Lung (tissue), 12 donors: ENCODE results near the gene GTF2F2. TPM values are rescaled to one million over a fixed set of nuclear protein-coding genes. Genes with fewer than 3 reads are reported as not detected.
A peak's percentile ranks its signal among the peaks of the same experiment; 100 is the strongest.

ENCODE experiments used
- ATAC-seq: fragments of 200-7000 bp; cut with Tn5 transposase; one replicate; pipeline ENCODE4 v1.9.1; 2020; ENCODE audit warnings: moderate number of reproducible peaks; ENCODE audit not compliant: insufficient read depth, low FRiP score
- DNase-seq, 3 donors: peaks; one replicate each; pipeline ENCODE4 v3.0.0-alpha.2; 2013 to 2017
- H3K27ac ChIP-seq, 2 donors: one replicate each; pipeline ENCODE4 v1.5.1; 2013; ENCODE audit warnings: mild to moderate bottlenecking in 2 of 2, moderate library complexity in 2 of 2, control low read depth in 1 of 2, inconsistent platforms in 1 of 2, low read depth in 1 of 2, low read length in 1 of 2
- H3K27me3 ChIP-seq, 3 donors: one replicate each; pipeline ENCODE4 v1.5.1; 2013; ENCODE audit warnings: low read length in 2 of 3; ENCODE audit not compliant: control insufficient read depth in 3 of 3, insufficient read depth in 3 of 3
- H3K36me3 ChIP-seq, 4 donors: one replicate each; pipeline ENCODE4 v1.5.1; 2013; ENCODE audit warnings: low read length in 4 of 4, mild to moderate bottlenecking in 1 of 4, moderate library complexity in 1 of 4; ENCODE audit not compliant: control insufficient read depth in 4 of 4, insufficient read depth in 4 of 4
- H3K4me1 ChIP-seq, 5 donors: one replicate each; pipeline ENCODE4 v1.5.1; 2013; ENCODE audit warnings: low read length in 5 of 5, mild to moderate bottlenecking in 2 of 5, moderate library complexity in 1 of 5; ENCODE audit not compliant: control insufficient read depth in 5 of 5, insufficient read depth in 5 of 5
- H3K4me3 ChIP-seq: one replicate; pipeline ENCODE4 v1.5.1; 2013; ENCODE audit warnings: mild to moderate bottlenecking, control low read depth, moderate library complexity
- H3K9ac ChIP-seq, 2 donors: one replicate each; pipeline ENCODE4 v1.5.1; 2013; ENCODE audit warnings: low read length in 2 of 2, control low read depth in 1 of 2; ENCODE audit not compliant: insufficient read depth in 1 of 2
- H3K9me3 ChIP-seq, 4 donors: one replicate each; pipeline ENCODE4 v1.5.1; 2013; ENCODE audit warnings: low read length in 3 of 4, mild to moderate bottlenecking in 1 of 4, moderate library complexity in 1 of 4; ENCODE audit not compliant: control insufficient read depth in 4 of 4, insufficient read depth in 3 of 4
- WGBS, 2 donors: extraction: QIAGEN DNeasy Blood & Tissue Kit; methylation state at CpG; one replicate each; pipeline ENCODE4 v1.1.7; 2013; 5-methylcytosine and 5-hydroxymethylcytosine counted together
- polyA plus RNA-seq, 2 donors: library from polyadenylated mRNA; stranded (reverse); fragments of 200-250 nt; gene quantifications; one replicate each; pipeline ENCODE4 v1.2.1, GENCODE V29; 2013
- total RNA-seq, 2 donors: library from RNA; depleted of rRNA in 1 of 2; stranded (reverse); fragments of >200 nt in 1 of 2; gene quantifications; one replicate each; pipeline ENCODE4 v1.2.1, GENCODE V29; 2014 to 2021
- TF ChIP-seq, protein P1 (sequence below): IDR thresholded peaks from 2 replicates; pipeline ENCODE4 v1.5.1; 2012; ENCODE audit warnings: mild to moderate bottlenecking; ENCODE audit errors: control extremely low read depth, extremely low read depth
- donor health status: control.
- donor health status: control.
- donor health status: Bipolar disorder and iron deficiency.
- donor health status: healthy.
- donor health status: DM: yes; HTN: yes; CAD: no.

GTF2F2 gene
- total and polyA plus RNA-seq, 4 donors = 13.7 to 21.3 (median 14.3) TPM

DNA sequence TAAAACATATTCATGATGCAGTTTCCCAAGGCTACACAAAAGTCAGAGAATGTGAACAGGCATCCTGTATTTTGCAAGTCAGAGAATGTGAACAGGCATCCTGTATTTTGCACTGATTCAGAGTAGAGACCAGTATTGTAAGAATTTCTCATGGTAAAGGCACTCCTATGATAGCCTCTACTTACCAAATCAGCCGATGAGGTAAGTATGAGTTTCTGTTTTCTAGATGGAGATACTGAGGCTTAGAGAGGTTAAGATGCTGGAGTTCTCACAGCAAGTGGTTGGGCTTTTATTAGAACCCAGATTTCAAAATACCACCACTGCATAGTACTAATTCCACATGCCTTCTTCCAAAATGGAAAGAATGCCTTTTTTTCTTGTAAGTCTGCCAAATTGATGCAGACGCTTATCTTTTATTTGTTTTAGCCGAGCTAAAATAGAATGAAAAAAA, 208.4 kb downstream of the GTF2F2 start:
- ATAC-seq (no peak), DNase-seq (peak in 2 of 3 donors; percentile 77 to 81)
- peaks cover 0 to 28% (median 13%) of the 10 kb centered on the region in 5 donors for H3K4me1 ChIP-seq
- TF ChIP-seq, protein P1, sequence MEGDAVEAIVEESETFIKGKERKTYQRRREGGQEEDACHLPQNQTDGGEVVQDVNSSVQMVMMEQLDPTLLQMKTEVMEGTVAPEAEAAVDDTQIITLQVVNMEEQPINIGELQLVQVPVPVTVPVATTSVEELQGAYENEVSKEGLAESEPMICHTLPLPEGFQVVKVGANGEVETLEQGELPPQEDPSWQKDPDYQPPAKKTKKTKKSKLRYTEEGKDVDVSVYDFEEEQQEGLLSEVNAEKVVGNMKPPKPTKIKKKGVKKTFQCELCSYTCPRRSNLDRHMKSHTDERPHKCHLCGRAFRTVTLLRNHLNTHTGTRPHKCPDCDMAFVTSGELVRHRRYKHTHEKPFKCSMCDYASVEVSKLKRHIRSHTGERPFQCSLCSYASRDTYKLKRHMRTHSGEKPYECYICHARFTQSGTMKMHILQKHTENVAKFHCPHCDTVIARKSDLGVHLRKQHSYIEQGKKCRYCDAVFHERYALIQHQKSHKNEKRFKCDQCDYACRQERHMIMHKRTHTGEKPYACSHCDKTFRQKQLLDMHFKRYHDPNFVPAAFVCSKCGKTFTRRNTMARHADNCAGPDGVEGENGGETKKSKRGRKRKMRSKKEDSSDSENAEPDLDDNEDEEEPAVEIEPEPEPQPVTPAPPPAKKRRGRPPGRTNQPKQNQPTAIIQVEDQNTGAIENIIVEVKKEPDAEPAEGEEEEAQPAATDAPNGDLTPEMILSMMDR = no peak
- H3K4me3 ChIP-seq = no peak overlapping the region
- H3K9me3 ChIP-seq = no peaks in the 10 kb centered on the region
- WGBS, 2 donors = 38 to 47% methylated on average over 3 of the region's 3 CpGs
- no peaks in the 10 kb centered on the region for H3K27me3 ChIP-seq
- no peaks in the 10 kb centered on the region for H3K36me3 ChIP-seq
- H3K9ac ChIP-seq = no peak overlapping the region
- H3K27ac ChIP-seq = no peak overlapping the region

GRCh38 chr13:45331123-45331619, 210.9 kb downstream of the GTF2F2 start:
- ATAC-seq (no peak), DNase-seq (no peak)
- H3K4me3 ChIP-seq = no peak overlapping the region
- H3K9ac ChIP-seq = no peak overlapping the region
- peaks cover 8 to 15% (median 9%) of the 10 kb centered on the region in 4 donors for H3K36me3 ChIP-seq
- no peaks in the 10 kb centered on the region for H3K27me3 ChIP-seq
- TF ChIP-seq, protein P1 = no peak
- peaks cover 0 to 46% (median 13%) of the 10 kb centered on the region in 5 donors for H3K4me1 ChIP-seq
- WGBS, 2 donors = 67 to 74% methylated on average over 1 of the region's 1 CpG
- no peaks in the 10 kb centered on the region for H3K9me3 ChIP-seq
- H3K27ac ChIP-seq = no peak overlapping the region

DNA sequence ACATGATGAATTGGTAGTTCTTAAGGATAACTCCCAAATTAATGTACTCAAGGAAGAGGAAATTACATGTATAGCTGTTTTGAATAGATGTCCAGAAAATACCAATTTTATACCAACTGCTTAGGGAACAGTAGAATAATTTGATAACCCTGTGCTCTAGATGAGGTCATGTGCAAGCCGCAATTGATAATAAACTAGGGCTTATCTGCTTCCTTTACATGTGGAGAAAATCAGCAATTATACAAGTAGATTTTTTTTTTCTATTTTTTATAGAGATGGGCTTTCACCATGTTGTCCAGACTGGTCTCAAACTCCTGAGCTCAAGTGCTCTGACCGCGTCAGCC, 211.4 kb downstream of the GTF2F2 start:
- TF ChIP-seq, protein P1 = no peak
- 72 to 86% methylated on average over 3 of the region's 3 CpGs for WGBS, 2 donors
- Histone ChIP-seq H3K36me3 (peaks cover 10 to 20% (median 14%) of the 10 kb centered on the region in 4 donors), H3K9ac (no peak overlapping the region), H3K27ac (peak overlapping the region in 1 of 2 donors; percentile 59), H3K4me1 (peaks cover 0 to 51% (median 13%) of the 10 kb centered on the region in 5 donors), H3K4me3 (no peak overlapping the region), H3K27me3 (no peaks in the 10 kb centered on the region), H3K9me3 (no peaks in the 10 kb centered on the region)
- no peak for ATAC-seq
- no peak for DNase-seq
